ENCODE data around the gene MRPL43.

DNA sequence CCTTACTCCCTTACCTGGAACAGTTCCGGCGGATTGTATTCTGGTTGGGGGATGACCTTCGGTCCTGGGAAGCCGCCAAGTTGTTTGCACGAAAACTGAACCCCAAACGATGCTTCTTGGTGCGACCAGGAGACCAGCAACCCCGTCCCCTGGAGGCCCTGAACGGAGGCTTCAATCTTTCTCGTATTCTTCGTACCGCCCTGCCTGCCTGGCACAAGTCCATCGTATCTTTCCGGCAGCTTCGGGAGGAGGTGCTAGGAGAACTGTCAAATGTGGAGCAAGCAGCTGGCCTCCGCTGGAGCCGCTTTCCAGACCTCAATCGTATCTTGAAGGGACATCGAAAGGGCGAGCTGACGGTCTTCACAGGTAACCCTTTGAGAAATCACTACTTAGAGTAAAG, 1.8 kb upstream of the MRPL43 start:
- TF ChIP-seq CEBPB (IDR thresholded peaks at IDR 0.05; ENCODE audit: borderline replicate concordance in 1 of 2, low read depth in 2 of 2, low read length in 2 of 2) (no peak), RCOR1 (conservative IDR thresholded peaks at IDR 0.05; ENCODE audit: low read depth, low read length) (no peak), POLR2AphosphoS5 (IDR thresholded peaks at IDR 0.05; ENCODE audit: low read length) (no peak), EZH2 (IDR thresholded peaks at IDR 0.05; ENCODE audit: borderline replicate concordance, control insufficient read depth, low read depth, low read length) (no peak), TBL1XR1 (IDR thresholded peaks at IDR 0.05; ENCODE audit: low read depth, low read length) (no peak), RAD51 (IDR thresholded peaks at IDR 0.05) (no peak), HDAC6 (IDR thresholded peaks at IDR 0.05; ENCODE audit: unreplicated experiment) (no peak), POLR2A (IDR thresholded peaks at IDR 0.05; ENCODE audit: low read depth, low read length) (no peak)
- TF ChIP-seq, protein P1, sequence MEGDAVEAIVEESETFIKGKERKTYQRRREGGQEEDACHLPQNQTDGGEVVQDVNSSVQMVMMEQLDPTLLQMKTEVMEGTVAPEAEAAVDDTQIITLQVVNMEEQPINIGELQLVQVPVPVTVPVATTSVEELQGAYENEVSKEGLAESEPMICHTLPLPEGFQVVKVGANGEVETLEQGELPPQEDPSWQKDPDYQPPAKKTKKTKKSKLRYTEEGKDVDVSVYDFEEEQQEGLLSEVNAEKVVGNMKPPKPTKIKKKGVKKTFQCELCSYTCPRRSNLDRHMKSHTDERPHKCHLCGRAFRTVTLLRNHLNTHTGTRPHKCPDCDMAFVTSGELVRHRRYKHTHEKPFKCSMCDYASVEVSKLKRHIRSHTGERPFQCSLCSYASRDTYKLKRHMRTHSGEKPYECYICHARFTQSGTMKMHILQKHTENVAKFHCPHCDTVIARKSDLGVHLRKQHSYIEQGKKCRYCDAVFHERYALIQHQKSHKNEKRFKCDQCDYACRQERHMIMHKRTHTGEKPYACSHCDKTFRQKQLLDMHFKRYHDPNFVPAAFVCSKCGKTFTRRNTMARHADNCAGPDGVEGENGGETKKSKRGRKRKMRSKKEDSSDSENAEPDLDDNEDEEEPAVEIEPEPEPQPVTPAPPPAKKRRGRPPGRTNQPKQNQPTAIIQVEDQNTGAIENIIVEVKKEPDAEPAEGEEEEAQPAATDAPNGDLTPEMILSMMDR (IDR thresholded peaks at IDR 0.05 in 2 of 3, conservative IDR thresholded peaks at IDR 0.05 in 1 of 3; ENCODE audit: control insufficient read depth in 2 of 3, extremely low read depth in 1 of 3, insufficient read depth in 1 of 3, low read depth in 3 of 3, low read length in 3 of 3) = no peak
- TF ChIP-seq, protein P2, sequence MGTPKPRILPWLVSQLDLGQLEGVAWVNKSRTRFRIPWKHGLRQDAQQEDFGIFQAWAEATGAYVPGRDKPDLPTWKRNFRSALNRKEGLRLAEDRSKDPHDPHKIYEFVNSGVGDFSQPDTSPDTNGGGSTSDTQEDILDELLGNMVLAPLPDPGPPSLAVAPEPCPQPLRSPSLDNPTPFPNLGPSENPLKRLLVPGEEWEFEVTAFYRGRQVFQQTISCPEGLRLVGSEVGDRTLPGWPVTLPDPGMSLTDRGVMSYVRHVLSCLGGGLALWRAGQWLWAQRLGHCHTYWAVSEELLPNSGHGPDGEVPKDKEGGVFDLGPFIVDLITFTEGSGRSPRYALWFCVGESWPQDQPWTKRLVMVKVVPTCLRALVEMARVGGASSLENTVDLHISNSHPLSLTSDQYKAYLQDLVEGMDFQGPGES (IDR thresholded peaks at IDR 0.05) = no peak

Measured in GM12878 (cell line).